Subcutaneous adipose tissue (tissue), 4 donors: ENCODE measurements around the gene TYROBP. TPM values are rescaled to one million over a fixed set of nuclear protein-coding genes. Genes with fewer than 3 reads are reported as not detected.

Experiments
- CTCF ChIP-seq: fragments of 450-650 bp; IDR thresholded peaks from one replicate; pipeline ENCODE4 v1.5.1; 2016; ENCODE audit warnings: low read depth, mild to moderate bottlenecking, control low read depth, antibody characterized with exemption, moderate library complexity
- total RNA-seq, 4 donors: library from RNA; depleted of rRNA; stranded (reverse); fragments of >200 nt; gene quantifications; one replicate each; pipeline ENCODE4 v1.1.0, GENCODE V29; 2016

Gene TYROBP
- 1,000 to 10,000 TPM in 1 of 4 donors, 100 to 1,000 TPM in 2, 10 to 100 TPM in 1; 99.8 to 1,341 (median 209) TPM for total RNA-seq

GRCh38 chr19:35908010-35908441 lies at the start of gene TYROBP:
TYROBP (minus strand) TSS chr19:35908295; CDS start chr19:35908228, 67 bp downstream.
- TF ChIP-seq CTCF: no peak

- no peak for TF ChIP-seq CTCF
Measured at GRCh38 chr19:35955881-35956634, 48.0 kb upstream of the TYROBP start.

GRCh38 chr19:35949131-35949530 lies 41.0 kb upstream of the TYROBP start:
- TF ChIP-seq CTCF: no peak

GRCh38 chr19:35946203-35946602 lies 38.1 kb upstream of the TYROBP start:
- no peak for TF ChIP-seq CTCF

- TF ChIP-seq CTCF: no peak
Measured at GRCh38 chr19:35945121-35945790, 37.2 kb upstream of the TYROBP start.

GRCh38 chr19:35944556-35944955 lies 36.5 kb upstream of the TYROBP start:
- no peak for TF ChIP-seq CTCF
